Measurements from ENCODE around the gene MYO5B.

GRCh38 chr18:50006470-50007046, 188.4 kb downstream of the MYO5B start:
- TF ChIP-seq CTCF (IDR thresholded peaks at IDR 0.05) (no peak), POLR2A (IDR thresholded peaks at IDR 0.05) (no peak)

Measured in Peyer's patch (tissue), 4 donors.